Subcutaneous adipose tissue (tissue), 4 donors: ENCODE results near the gene PLXDC2. TPM values are rescaled to one million over a fixed set of nuclear protein-coding genes. Genes with fewer than 3 reads are reported as not detected.

ENCODE experiments used
- total RNA-seq, 4 donors: library from RNA; depleted of rRNA; stranded (reverse); fragments of >200 nt; gene quantifications; one replicate each; pipeline ENCODE4 v1.1.0, GENCODE V29; 2016
- TF ChIP-seq, protein P1 (sequence below): fragments of 450-650 bp; IDR thresholded peaks from one replicate; pipeline ENCODE4 v1.5.1; 2016; ENCODE audit warnings: low read depth, mild to moderate bottlenecking, control low read depth, antibody characterized with exemption, moderate library complexity

Gene PLXDC2
- total RNA-seq, 4 donors from 2014 or later: 47.7 to 117 (median 84.3) TPM

DNA sequence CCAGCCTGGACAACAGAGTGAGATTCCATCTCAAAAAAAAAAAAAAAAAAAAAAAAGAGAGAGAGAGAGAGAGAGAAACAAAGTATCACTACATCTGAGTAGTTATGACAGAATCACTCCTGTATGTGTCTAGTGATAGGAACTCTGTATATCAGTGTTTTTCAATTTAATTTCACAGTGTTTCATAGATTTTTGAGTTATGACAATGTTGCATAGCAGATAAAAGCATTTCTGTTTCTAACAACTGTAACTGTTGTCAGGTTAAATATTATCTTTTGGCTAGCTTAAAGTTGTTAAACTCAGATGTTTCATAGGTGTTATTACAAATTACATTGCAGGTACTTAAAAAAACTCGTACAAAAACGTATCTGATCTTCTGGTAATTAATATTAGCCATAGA is 60.3 kb downstream of the PLXDC2 start:
- TF ChIP-seq, protein P1, sequence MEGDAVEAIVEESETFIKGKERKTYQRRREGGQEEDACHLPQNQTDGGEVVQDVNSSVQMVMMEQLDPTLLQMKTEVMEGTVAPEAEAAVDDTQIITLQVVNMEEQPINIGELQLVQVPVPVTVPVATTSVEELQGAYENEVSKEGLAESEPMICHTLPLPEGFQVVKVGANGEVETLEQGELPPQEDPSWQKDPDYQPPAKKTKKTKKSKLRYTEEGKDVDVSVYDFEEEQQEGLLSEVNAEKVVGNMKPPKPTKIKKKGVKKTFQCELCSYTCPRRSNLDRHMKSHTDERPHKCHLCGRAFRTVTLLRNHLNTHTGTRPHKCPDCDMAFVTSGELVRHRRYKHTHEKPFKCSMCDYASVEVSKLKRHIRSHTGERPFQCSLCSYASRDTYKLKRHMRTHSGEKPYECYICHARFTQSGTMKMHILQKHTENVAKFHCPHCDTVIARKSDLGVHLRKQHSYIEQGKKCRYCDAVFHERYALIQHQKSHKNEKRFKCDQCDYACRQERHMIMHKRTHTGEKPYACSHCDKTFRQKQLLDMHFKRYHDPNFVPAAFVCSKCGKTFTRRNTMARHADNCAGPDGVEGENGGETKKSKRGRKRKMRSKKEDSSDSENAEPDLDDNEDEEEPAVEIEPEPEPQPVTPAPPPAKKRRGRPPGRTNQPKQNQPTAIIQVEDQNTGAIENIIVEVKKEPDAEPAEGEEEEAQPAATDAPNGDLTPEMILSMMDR: no peak

DNA sequence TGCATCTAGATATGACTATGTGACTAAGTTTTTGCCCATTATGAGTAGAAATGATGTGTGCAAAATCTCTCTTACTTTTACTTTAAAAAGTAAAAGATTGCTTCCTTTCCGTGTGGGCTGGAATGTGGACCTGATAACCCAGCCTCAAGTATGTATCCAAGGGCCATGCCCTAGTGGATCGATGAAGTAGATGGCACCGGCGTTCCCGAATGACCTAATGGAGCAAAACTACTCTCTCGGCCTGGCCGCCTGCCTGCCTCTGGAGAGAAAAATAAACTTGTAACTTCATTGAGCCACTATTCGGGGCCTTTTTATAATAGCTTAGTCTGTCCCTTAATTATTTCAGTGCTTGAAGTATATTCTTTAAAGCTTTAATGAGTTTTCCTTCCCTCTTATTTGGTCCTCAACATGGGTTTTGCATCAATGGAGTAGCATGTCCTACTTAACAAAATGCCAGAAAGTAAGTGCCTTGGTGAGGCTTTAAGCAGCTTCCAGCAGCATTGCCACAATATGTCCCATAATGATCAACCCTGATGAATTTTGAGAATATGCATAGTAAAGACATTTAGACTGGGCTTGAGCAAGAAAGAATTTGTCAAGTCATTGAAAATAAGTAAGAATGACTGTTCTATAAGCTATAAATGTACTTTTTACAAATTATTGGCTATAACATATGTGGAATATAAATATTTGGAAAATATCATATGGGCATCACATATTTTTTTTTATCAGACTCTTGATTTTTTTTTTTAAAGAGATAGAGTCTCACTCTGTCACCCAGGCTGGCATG is 61.4 kb downstream of the PLXDC2 start:
- TF ChIP-seq, protein P1: no peak

DNA sequence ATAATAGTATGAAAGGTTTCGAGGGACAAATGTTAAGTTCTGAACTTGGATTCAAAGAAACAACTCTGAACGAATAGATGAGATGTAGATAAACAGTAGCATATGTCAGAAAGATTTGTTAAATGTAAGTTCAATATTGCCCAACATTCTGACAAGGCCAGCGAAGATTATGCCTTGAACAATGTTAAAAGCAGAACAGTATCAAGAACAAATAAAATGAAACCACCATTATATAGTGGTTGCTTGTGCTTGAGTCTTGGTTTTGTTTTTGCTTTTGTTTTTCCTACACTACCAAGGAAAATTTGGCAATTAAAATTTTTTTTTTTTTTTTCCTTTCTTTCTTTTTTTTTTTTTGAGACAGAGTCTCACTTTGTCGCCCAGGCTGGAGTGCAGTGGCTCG is 66.4 kb downstream of the PLXDC2 start:
- TF ChIP-seq, protein P1: no peak

DNA sequence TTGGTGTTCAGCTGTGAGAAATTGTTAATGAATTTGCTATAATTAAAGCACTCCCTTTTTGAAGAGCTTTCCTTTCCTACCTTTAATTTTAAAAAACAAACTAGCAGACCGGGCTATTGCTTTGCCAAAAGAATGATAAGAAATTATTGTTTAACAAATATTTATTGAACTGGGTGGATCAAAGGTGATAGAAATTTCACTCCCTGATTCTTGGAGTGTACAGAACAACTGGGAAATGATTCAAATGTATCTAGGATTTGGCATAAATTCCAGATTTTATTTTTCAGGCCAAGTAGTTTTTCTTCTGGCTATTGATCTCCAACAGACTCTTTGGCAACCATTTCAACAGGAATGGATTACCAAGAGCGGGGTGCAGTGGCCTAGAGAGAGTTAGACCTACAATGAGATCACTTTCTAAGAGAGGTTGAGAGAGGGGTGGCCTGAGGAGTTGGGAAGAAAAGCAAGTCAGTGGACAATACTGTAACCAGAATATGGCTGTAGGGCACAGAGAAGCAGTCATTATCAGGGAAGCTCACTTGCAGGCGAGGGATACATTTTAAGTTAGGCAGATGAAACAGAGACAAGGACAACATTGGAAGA is 71.9 kb downstream of the PLXDC2 start:
- TF ChIP-seq, protein P1: no peak

DNA sequence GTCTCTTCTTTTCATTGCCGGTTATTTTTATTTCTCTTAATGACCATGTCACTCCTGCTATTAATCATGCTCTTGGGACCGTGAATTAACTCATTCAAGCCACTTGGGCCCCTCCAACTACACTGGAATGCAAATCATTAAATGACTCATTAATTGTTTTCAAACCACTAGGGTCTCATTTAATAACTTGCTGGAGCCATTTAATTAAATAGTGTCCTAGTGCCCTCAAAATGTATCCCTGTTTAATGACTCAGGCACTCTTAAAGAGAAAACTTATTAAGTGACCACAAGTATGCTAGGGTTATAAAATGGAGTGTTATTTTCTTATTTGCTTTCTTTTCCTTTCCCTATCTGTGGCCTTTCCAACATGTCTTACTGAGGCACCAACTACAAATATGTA is 73.0 kb downstream of the PLXDC2 start:
- TF ChIP-seq, protein P1: no peak

DNA sequence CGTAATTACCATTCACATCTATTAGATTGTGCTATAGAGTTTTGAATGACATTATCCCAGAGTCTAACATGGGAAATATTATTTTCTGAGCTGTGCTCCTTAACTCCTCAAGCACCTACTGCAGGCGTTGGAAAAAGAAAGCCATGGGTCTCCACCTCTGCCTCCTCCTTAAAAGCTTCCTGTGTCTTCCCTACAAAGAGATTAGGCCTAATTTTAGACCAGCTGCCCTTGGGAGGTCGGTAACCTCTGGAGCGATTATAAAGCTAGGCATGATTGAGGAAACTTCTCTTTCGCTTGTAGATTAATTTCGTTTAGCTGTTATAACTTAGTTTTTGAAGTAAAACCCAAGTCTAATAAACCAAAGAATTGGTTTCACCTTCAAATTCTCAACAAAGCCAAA is 75.2 kb downstream of the PLXDC2 start:
- TF ChIP-seq, protein P1: no peak

DNA sequence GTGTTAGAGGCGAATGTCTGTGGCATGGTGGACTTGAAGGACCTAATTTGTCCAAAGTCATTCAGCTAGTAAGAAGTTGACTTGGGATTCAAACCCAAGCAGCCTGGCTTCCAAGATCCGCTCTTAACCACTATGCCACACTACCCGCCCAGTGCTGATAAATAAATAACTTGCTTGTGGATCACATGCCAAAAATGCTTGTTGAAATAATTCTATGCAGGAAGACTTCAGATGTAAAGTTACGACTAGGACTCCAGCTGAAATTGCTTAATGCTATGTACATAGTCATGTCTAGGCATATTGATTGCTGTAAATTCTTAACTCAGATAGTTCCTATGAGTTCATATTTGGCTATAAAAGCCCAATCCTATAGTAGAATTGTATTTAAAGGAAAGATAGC is 76.0 kb downstream of the PLXDC2 start:
- TF ChIP-seq, protein P1: no peak
